Activated naive CD4-positive, alpha-beta T cell treated with anti-CD3 and anti-CD28 coated beads for 36 hours (primary cell): ENCODE measurements around the gene HAT1. TPM values are rescaled to one million over a fixed set of nuclear protein-coding genes. Genes with fewer than 3 reads are reported as not detected.

Experiments
- CTCF ChIA-PET: fragments of 350-600 bp; sonication (Branson Sonifier 250); formaldehyde crosslinking; loops from one replicate; lab custom pipeline; 2021; ENCODE audit warnings: antibody characterized with exemption; lab: Charles Lee
- DNase-seq: peaks from one replicate; pipeline ENCODE4 v3.0.0-alpha.2; 2020
- H3K27ac Mint-ChIP-seq: one replicate; pipeline ENCODE4 v1.8.0; 2021; ENCODE audit warnings: mild to moderate bottlenecking, mixed read lengths
- H3K27me3 Mint-ChIP-seq: one replicate; pipeline ENCODE4 v1.8.0; 2021; ENCODE audit warnings: low read depth, mixed read lengths
- H3K36me3 Mint-ChIP-seq: one replicate; pipeline ENCODE4 v1.8.0; 2021; ENCODE audit warnings: low read depth, mixed read lengths
- H3K4me1 Mint-ChIP-seq: one replicate; pipeline ENCODE4 v1.8.0; 2021; ENCODE audit warnings: low read depth, mixed read lengths
- H3K4me3 Mint-ChIP-seq: one replicate; pipeline ENCODE4 v1.8.0; 2021; ENCODE audit warnings: mild to moderate bottlenecking, moderate library complexity, mixed read lengths
- H3K9me3 Mint-ChIP-seq: one replicate; pipeline ENCODE4 v1.8.0; 2021; ENCODE audit warnings: mixed read lengths
- intact Hi-C: fragments of 100-400 bp; cut with micrococcal nuclease; formaldehyde crosslinking; loops from one replicate; pipeline ENCODE4 v1.15.1; 2023
- total RNA-seq, 2 experiments: library from RNA; stranded (reverse); gene quantifications; one replicate each; pipeline ENCODE4 v1.2.3, GENCODE V29; 2021

The HAT1 gene
- total RNA-seq, 2 experiments from 2014 or later = 74.6 to 77.2 TPM

- no peak for DNase-seq
- Mint-ChIP-seq H3K36me3 (peaks cover 11% of the 10 kb centered on the region), H3K27ac (no peak overlapping the region), H3K4me3 (no peak overlapping the region), H3K4me1 (peaks cover 8% of the 10 kb centered on the region), H3K9me3 (no peaks in the 10 kb centered on the region), H3K27me3 (no peaks in the 10 kb centered on the region)
- CTCF ChIA-PET = interaction anchor here (0.7 kb wide), 1 partner anchor 246 kb away, joined by 3 read pairs; no protein-coding TSS in a partner anchor
- intact Hi-C loops = no loop called here
Measured at GRCh38 chr2:172013396-172013795, 91.1 kb downstream of the HAT1 start.

- H3K4me3 Mint-ChIP-seq = no peak overlapping the region
- H3K27me3 Mint-ChIP-seq = no peaks in the 10 kb centered on the region
- intact Hi-C loops = no loop called here
- peaks cover 2% of the 10 kb centered on the region for H3K4me1 Mint-ChIP-seq
- no peak for DNase-seq
- H3K36me3 Mint-ChIP-seq = peaks cover 2% of the 10 kb centered on the region
- no peaks in the 10 kb centered on the region for H3K9me3 Mint-ChIP-seq
- H3K27ac Mint-ChIP-seq = no peak overlapping the region
- CTCF ChIA-PET = no interaction called here
Measured at GRCh38 chr2:172021074-172021931, 99.0 kb downstream of the HAT1 start.

- peaks cover 2% of the 10 kb centered on the region for H3K36me3 Mint-ChIP-seq
- H3K4me1 Mint-ChIP-seq = peaks cover 2% of the 10 kb centered on the region
- intact Hi-C loops = no loop called here
- CTCF ChIA-PET = no interaction called here
- no peaks in the 10 kb centered on the region for H3K9me3 Mint-ChIP-seq
- no peak for DNase-seq
- no peak overlapping the region for H3K4me3 Mint-ChIP-seq
- no peaks in the 10 kb centered on the region for H3K27me3 Mint-ChIP-seq
- no peak overlapping the region for H3K27ac Mint-ChIP-seq
Measured at GRCh38 chr2:172021955-172022354, 99.7 kb downstream of the HAT1 start.

- intact Hi-C loops = no loop called here
- no peak for DNase-seq
- no peaks in the 10 kb centered on the region for H3K4me1 Mint-ChIP-seq
- H3K36me3 Mint-ChIP-seq = no peaks in the 10 kb centered on the region
- CTCF ChIA-PET = no interaction called here
- no peak overlapping the region for H3K27ac Mint-ChIP-seq
- no peaks in the 10 kb centered on the region for H3K9me3 Mint-ChIP-seq
- H3K27me3 Mint-ChIP-seq = no peaks in the 10 kb centered on the region
- H3K4me3 Mint-ChIP-seq = no peak overlapping the region
Measured at GRCh38 chr2:172031536-172031935, 109.3 kb downstream of the HAT1 start.

Other genes starting within 250 kb of the HAT1 start
- 10 to 100 TPM; 37.8 to 38.9 TPM for gene DYNC1I2, start 235.0 kb upstream of the HAT1 start, total RNA-seq
- gene SLC25A12, start 28.2 kb upstream of the HAT1 start, total RNA-seq = 10 to 100 TPM; 15.0 to 17.4 TPM
- 1 to 10 TPM; 2.5 to 3.4 TPM for gene METAP1D, start 77.5 kb downstream of the HAT1 start, total RNA-seq
- gene DLX1, start 163.0 kb downstream of the HAT1 start, total RNA-seq = not detected
- gene DLX2, start 180.4 kb downstream of the HAT1 start, total RNA-seq = not detected